Measurements from ENCODE around the gene COX7A2L.

GRCh38 chr2:42376758-42377157, 15.7 kb upstream of the COX7A2L start:
- TF ChIP-seq CTCF (IDR thresholded peaks at IDR 0.05; ENCODE audit: low read length) = no peak
- TF ChIP-seq EZH2phosphoT487 (IDR thresholded peaks at IDR 0.05; ENCODE audit: low read length) = no peak
